Activated T-cell treated with anti-CD3 and anti-CD28 coated beads, Interleukin-2, amount 50 U/mL, for 4 hours (primary cell): ENCODE results near the gene ST8SIA6. TPM values are rescaled to one million over a fixed set of nuclear protein-coding genes. Genes with fewer than 3 reads are reported as not detected.
A peak's percentile ranks its signal among the peaks of the same experiment; 100 is the strongest.

Source experiments
- ATAC-seq, 2 donors: fragments of 200-7000 bp; cut with Tn5 transposase; one replicate each; pipeline ENCODE4 v1.10.0; 2021
- DNase-seq: peaks from one replicate; pipeline ENCODE4 v3.0.0-alpha.2; 2020
- H3K27me3 Mint-ChIP-seq: one replicate; pipeline ENCODE4 v1.8.0; 2021; ENCODE audit warnings: low read depth, mixed read lengths
- H3K36me3 Mint-ChIP-seq: one replicate; pipeline ENCODE4 v1.8.0; 2022; ENCODE audit warnings: mixed read lengths; ENCODE audit not compliant: insufficient read depth
- H3K4me1 Mint-ChIP-seq: one replicate; pipeline ENCODE4 v1.8.0; 2021; ENCODE audit warnings: low read depth, mixed read lengths
- H3K4me3 Mint-ChIP-seq: one replicate; pipeline ENCODE4 v1.8.0; 2021; ENCODE audit warnings: mild to moderate bottlenecking, moderate library complexity, mixed read lengths
- H3K9me3 Mint-ChIP-seq: one replicate; pipeline ENCODE4 v1.8.0; 2021; ENCODE audit warnings: mixed read lengths
- total RNA-seq, 3 donors: library from RNA; stranded (reverse); gene quantifications; one replicate each; pipeline ENCODE4 v1.2.1, GENCODE V29; 2021

ST8SIA6 gene
- total RNA-seq, 3 donors from 2014 or later: 0.33 TPM; not detected in 2

GRCh38 chr10:17473228-17473950 lies 19.0 kb upstream of the ST8SIA6 start:
- H3K4me3 Mint-ChIP-seq: no peak overlapping the region
- ATAC-seq (no peak), DNase-seq (no peak)
- H3K9me3 Mint-ChIP-seq: peaks cover 5% of the 10 kb centered on the region
- H3K4me1 Mint-ChIP-seq: peaks cover 4% of the 10 kb centered on the region
- peaks cover 9% of the 10 kb centered on the region for H3K27me3 Mint-ChIP-seq
- H3K36me3 Mint-ChIP-seq: no peaks in the 10 kb centered on the region

- peaks cover 8% of the 10 kb centered on the region for H3K27me3 Mint-ChIP-seq
- peaks cover 5% of the 10 kb centered on the region for H3K9me3 Mint-ChIP-seq
- H3K36me3 Mint-ChIP-seq: no peaks in the 10 kb centered on the region
- no peak overlapping the region for H3K4me3 Mint-ChIP-seq
- H3K4me1 Mint-ChIP-seq: peaks cover 4% of the 10 kb centered on the region
- no peak for DNase-seq
- no peak for ATAC-seq
Measured at GRCh38 chr10:17472481-17473227, 18.3 kb upstream of the ST8SIA6 start.

- Mint-ChIP-seq H3K9me3 (peaks cover 5% of the 10 kb centered on the region), H3K4me1 (peaks cover 4% of the 10 kb centered on the region), H3K4me3 (no peak overlapping the region), H3K36me3 (no peaks in the 10 kb centered on the region), H3K27me3 (peaks cover 11% of the 10 kb centered on the region)
- DNase-seq: no peak
- no peak for ATAC-seq
Measured at GRCh38 chr10:17470246-17470645, 15.9 kb upstream of the ST8SIA6 start.

DNA sequence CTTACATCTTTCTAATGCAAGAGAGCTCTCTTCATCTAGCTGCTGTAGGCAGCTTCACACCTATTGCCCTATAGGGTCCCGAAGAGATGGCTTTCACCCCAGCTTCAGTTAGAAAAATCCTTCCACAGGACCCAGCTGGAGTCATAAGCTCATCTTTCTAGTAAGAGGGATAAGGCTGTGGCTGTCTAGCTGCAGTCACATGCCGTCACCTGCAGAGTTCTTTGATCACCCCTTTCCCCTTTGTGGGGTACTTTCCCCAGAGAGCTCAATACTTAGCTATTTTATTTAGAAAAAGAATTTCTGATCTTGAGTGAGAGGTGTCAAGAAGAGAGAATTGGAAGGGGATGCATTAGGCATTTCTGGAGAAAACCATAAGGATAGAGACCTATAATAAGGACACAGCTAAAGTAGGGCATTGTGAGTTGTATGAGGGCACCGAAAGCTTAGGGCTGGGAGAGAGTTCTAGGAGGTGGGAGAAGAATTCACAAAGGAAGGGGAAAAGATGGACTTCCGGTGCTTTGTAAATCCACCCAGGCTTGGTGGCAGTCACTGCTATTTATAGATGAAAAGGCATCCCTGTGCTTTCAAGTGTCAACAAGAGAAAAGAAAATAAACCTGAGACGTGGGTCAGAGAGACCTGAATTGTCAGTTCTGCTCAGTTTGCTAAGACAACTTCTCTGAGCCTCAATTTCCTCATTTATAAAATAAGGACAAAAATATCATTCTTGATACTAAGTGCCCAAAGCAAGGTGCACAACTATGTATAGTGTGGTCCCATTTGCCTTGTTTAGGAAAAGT lies 11.1 kb upstream of the ST8SIA6 start:
- Mint-ChIP-seq H3K9me3 (peaks cover 5% of the 10 kb centered on the region), H3K4me3 (no peak overlapping the region), H3K36me3 (no peaks in the 10 kb centered on the region), H3K27me3 (peaks cover 28% of the 10 kb centered on the region), H3K4me1 (no peaks in the 10 kb centered on the region)
- DNase-seq (no peak), ATAC-seq (no peak)

DNA sequence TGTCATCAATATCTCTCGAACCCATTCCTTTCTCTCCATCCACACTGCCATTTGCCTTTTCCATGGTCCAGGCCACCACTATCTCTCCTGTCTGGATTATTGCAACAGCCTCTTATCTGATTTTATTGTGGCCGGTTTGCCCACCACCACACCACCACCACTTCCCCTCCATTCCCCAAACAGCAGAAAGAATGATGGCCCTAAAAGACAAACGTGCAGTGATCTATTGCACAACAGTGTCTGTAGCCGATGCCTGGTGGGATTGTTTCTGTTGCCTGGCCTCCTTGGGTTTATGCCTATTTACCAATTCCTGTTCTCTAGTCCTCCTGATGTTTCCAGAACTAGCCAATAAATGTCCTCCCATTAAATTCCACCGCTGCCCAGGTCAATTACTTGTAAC lies 10.2 kb upstream of the ST8SIA6 start:
- no peaks in the 10 kb centered on the region for H3K36me3 Mint-ChIP-seq
- no peak for ATAC-seq
- H3K4me1 Mint-ChIP-seq: no peaks in the 10 kb centered on the region
- H3K9me3 Mint-ChIP-seq: no peaks in the 10 kb centered on the region
- H3K27me3 Mint-ChIP-seq: peaks cover 24% of the 10 kb centered on the region
- no peak overlapping the region for H3K4me3 Mint-ChIP-seq
- no peak for DNase-seq

GRCh38 chr10:17460756-17461155 lies 6.4 kb upstream of the ST8SIA6 start:
- Mint-ChIP-seq H3K4me1 (no peaks in the 10 kb centered on the region), H3K27me3 (peaks cover 24% of the 10 kb centered on the region), H3K9me3 (no peaks in the 10 kb centered on the region), H3K36me3 (no peaks in the 10 kb centered on the region), H3K4me3 (no peak overlapping the region)
- DNase-seq: no peak
- ATAC-seq: no peak

DNA sequence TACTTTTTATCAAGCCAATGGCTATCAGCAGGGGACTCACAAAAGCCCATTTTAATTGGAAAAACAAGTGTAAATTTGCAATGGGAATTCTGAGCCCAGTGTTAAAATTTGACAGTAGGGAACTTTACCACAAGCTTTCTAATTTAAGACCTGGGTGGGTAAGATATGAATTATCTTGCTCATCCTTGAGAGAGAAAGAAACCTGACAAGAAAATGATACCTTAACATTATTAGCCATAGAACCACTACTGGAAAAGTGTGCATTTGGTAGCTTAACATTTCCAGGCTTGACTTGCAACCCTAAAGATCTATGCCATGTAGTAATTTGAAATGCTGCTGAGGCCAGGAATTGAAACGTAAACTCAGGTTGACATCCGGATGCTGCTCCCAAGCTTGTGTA lies 2.7 kb upstream of the ST8SIA6 start:
- H3K4me1 Mint-ChIP-seq: peaks cover 19% of the 10 kb centered on the region
- no peaks in the 10 kb centered on the region for H3K9me3 Mint-ChIP-seq
- no peak for DNase-seq
- ATAC-seq: no peak
- peaks cover 13% of the 10 kb centered on the region for H3K27me3 Mint-ChIP-seq
- no peak overlapping the region for H3K4me3 Mint-ChIP-seq
- H3K36me3 Mint-ChIP-seq: no peaks in the 10 kb centered on the region

DNA sequence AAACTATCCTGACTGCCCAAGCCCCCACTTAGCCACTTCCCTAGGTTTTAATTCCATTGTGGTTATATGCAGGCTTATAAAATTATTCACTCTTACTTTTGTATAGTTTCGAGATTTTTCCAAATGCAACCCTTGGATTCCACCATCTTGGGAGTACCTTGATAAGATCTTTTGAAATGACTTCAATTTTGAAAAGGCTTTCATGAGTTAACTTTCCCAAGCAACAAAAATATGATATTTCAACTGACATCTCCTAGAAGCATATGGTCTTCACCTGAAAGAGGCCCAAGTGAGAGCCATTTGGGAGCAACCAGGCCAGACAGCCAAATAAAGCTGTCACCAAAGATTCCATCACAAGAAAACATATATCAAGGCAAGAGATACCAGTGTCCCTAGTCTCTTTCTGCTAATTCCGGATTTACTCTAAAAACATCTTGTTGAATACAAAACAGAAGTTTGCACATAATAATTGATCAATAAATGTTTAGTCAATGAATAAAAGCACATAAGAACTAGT lies 1.7 kb upstream of the ST8SIA6 start:
- no peak for DNase-seq
- H3K9me3 Mint-ChIP-seq: no peaks in the 10 kb centered on the region
- no peak overlapping the region for H3K4me3 Mint-ChIP-seq
- peaks cover 13% of the 10 kb centered on the region for H3K27me3 Mint-ChIP-seq
- ATAC-seq: no peak
- peaks cover 21% of the 10 kb centered on the region for H3K4me1 Mint-ChIP-seq
- no peaks in the 10 kb centered on the region for H3K36me3 Mint-ChIP-seq

GRCh38 chr10:17455015-17455520 lies 673 bp upstream of the ST8SIA6 start:
- H3K36me3 Mint-ChIP-seq: no peaks in the 10 kb centered on the region
- H3K4me3 Mint-ChIP-seq: peak overlapping the region; percentile 82
- no peak for ATAC-seq

GRCh38 chr10:17453373-17454091 lies 863 bp downstream of the ST8SIA6 start:
- peaks cover 8% of the 10 kb centered on the region for H3K27me3 Mint-ChIP-seq
- H3K9me3 Mint-ChIP-seq: peaks cover 8% of the 10 kb centered on the region
- H3K4me3 Mint-ChIP-seq: peak overlapping the region; percentile 86
- ATAC-seq (peak; percentile 71), DNase-seq (peak; percentile 26)
- H3K4me1 Mint-ChIP-seq: peaks cover 21% of the 10 kb centered on the region
- H3K36me3 Mint-ChIP-seq: no peaks in the 10 kb centered on the region

More at GRCh38 chr10:17455015-17455520, 673 bp upstream of the ST8SIA6 start:
- DNase-seq: no peak
- Mint-ChIP-seq H3K4me1 (peaks cover 21% of the 10 kb centered on the region), H3K27me3 (peaks cover 8% of the 10 kb centered on the region), H3K9me3 (no peaks in the 10 kb centered on the region)

DNA sequence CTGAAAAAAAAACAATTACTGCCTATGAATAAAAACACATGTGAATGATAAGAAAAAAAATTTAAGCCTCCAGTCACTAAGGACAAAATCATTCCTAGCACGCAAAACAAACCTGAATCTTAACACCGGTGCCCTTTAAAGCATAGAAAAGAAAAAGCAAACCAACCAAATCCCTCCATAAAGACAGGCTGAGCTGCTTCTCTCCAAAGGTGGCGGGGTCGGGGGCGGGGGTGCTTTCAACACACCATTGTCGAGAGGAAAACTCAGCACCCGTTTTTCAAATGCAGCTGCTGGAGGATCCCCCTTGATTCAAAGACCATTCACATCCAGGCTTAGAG lies 1.4 kb downstream of the ST8SIA6 start:
- H3K27me3 Mint-ChIP-seq: peaks cover 8% of the 10 kb centered on the region
- ATAC-seq: no peak
- peaks cover 21% of the 10 kb centered on the region for H3K4me1 Mint-ChIP-seq
- peak overlapping the region; percentile 86 for H3K4me3 Mint-ChIP-seq
- H3K36me3 Mint-ChIP-seq: peaks cover 3% of the 10 kb centered on the region
- no peak for DNase-seq
- H3K9me3 Mint-ChIP-seq: peaks cover 8% of the 10 kb centered on the region

GRCh38 chr10:17452060-17452841 lies 2.1 kb downstream of the ST8SIA6 start:
- Mint-ChIP-seq H3K4me1 (peaks cover 21% of the 10 kb centered on the region), H3K36me3 (peaks cover 6% of the 10 kb centered on the region), H3K9me3 (peaks cover 8% of the 10 kb centered on the region), H3K27me3 (peaks cover 8% of the 10 kb centered on the region), H3K4me3 (peak overlapping the region; percentile 54)
- ATAC-seq (no peak), DNase-seq (no peak)

GRCh38 chr10:17450024-17450423 lies 4.4 kb downstream of the ST8SIA6 start:
- no peak for ATAC-seq
- Mint-ChIP-seq H3K4me1 (peaks cover 20% of the 10 kb centered on the region), H3K36me3 (peaks cover 6% of the 10 kb centered on the region)

More at GRCh38 chr10:17450024-17450423, 4.4 kb downstream of the ST8SIA6 start:
- H3K9me3 Mint-ChIP-seq: peaks cover 8% of the 10 kb centered on the region
- H3K27me3 Mint-ChIP-seq: peaks cover 15% of the 10 kb centered on the region
- no peak overlapping the region for H3K4me3 Mint-ChIP-seq
- DNase-seq: no peak
